K562 (cell line): ENCODE measurements around the gene HIPK2. TPM values are rescaled to one million over a fixed set of nuclear protein-coding genes. Genes with fewer than 3 reads are reported as not detected.
"Not testable (repeated sequence)": the region's sequence is repeated elsewhere in the genome, so short reads cannot be mapped to it uniquely, and the experiment has no call there.

Experiments used
- ATAC-seq: fragments of 200-7000 bp; cut with Tn5 transposase; 3 replicates; pipeline ENCODE4 v1.9.1; 2020; ENCODE audit warnings: moderate library complexity
- BruUV-seq: library from RNA; stranded (reverse); fragments of 400-500 nt; replicated peaks from 2 replicates; lab custom pipeline; 2021; lab: Mats Ljungman, UMichigan
- CTCF ChIA-PET: fragments of 300-600 bp; formaldehyde crosslinking; extraction: SDS; loops from one replicate; lab custom pipeline; 2021; ENCODE audit warnings: low intra/inter-chr PET ratio; lab: Yijun Ruan, JAX
- POLR2A ChIA-PET: fragments of 300-600, 350-650 bp; sonication (Branson Sonifier 250); formaldehyde crosslinking; extraction: SDS; loops from one replicate; lab custom pipeline; 2021; ENCODE audit warnings: antibody characterized with exemption, inconsistent platforms; lab: Yijun Ruan, JAX
- DNase-seq, 4 experiments: peaks; one replicate each; pipeline versions ENCODE4 v3.0.0 to v3.0.0-alpha.2; 2011 to 2018; ENCODE audit warnings: low spot score in 3 of 4, mixed read lengths in 3 of 4; ENCODE audit errors: extremely low read depth in 1 of 4
- FAIRE-seq: peaks from 2 replicates; lab custom pipeline; 2011; peaks lifted over from hg19 to GRCh38; lab: Jason Lieb, UNC
- H2AFZ ChIP-seq: 2 replicates; pipeline ENCODE4 v1.6.0; 2011; ENCODE audit warnings: low read depth, low read length, control low read depth, inconsistent platforms
- H3K27ac ChIP-seq: fragments of 200-600 bp; 3 replicates; pipeline ENCODE4 v1.8.0; 2011; ENCODE audit warnings: low read depth, mild to moderate bottlenecking, control low read depth, inconsistent platforms, low read length, moderate library complexity, mixed read lengths; ENCODE audit errors: extremely low read depth
- H3K27me3 ChIP-seq, 2 experiments: fragments of 300-600 bp in 1 of 2; 2 replicates in 1 of 2; 3 replicates in 1 of 2; pipeline versions ENCODE4 v1.6.0 to v1.8.0; 2011; ENCODE audit warnings: inconsistent platforms in 2 of 2, low read length in 2 of 2, mild to moderate bottlenecking in 1 of 2, mixed read lengths in 1 of 2, moderate library complexity in 1 of 2; ENCODE audit not compliant: control insufficient read depth in 2 of 2, insufficient read depth in 2 of 2
- H3K36me3 ChIP-seq: fragments of 300-600 bp; 3 replicates; pipeline ENCODE4 v1.8.0; 2011; ENCODE audit warnings: mild to moderate bottlenecking, low read length, inconsistent platforms; ENCODE audit not compliant: control insufficient read depth, insufficient read depth
- H3K4me1 ChIP-seq, 2 experiments: fragments of 200-600 bp in 1 of 2; replicated peaks in 1 of 2; 2 replicates in 1 of 2; 3 replicates in 1 of 2; pipeline versions ENCODE4 v1.5.1 to v1.8.0; 2011; ENCODE audit warnings: inconsistent platforms in 2 of 2, low read length in 2 of 2, mild to moderate bottlenecking in 1 of 2, mixed read lengths in 1 of 2, moderate library complexity in 1 of 2; ENCODE audit not compliant: control insufficient read depth in 2 of 2, insufficient read depth in 2 of 2
- H3K4me2 ChIP-seq: 2 replicates; pipeline ENCODE4 v1.6.1; 2011; ENCODE audit warnings: low read length, control low read depth, inconsistent platforms, mixed read lengths; ENCODE audit not compliant: insufficient read depth
- H3K4me3 ChIP-seq: fragments of 200-600 bp; sonication (generic), shearing (Covaris generic); 2 replicates; pipeline ENCODE4 v1.5.1; 2016; ENCODE audit warnings: control low read depth, inconsistent platforms
- H3K79me2 ChIP-seq: fragments of 200-600 bp; 3 replicates; pipeline ENCODE4 v1.8.0; 2011; ENCODE audit warnings: low read length, inconsistent platforms; ENCODE audit not compliant: control insufficient read depth, insufficient read depth
- H3K9ac ChIP-seq, 2 experiments: 2 replicates each; pipeline versions ENCODE4 v1.6.0 to v1.6.1; 2011; ENCODE audit warnings: low read depth in 2 of 2, low read length in 2 of 2, control low read depth in 1 of 2, inconsistent platforms in 1 of 2, mild to moderate bottlenecking in 1 of 2, mixed read lengths in 1 of 2; ENCODE audit not compliant: insufficient read depth in 1 of 2
- H3K9me1 ChIP-seq: one replicate; pipeline ENCODE4 v1.6.0; 2011; ENCODE audit warnings: inconsistent platforms, mild to moderate bottlenecking, low read length, moderate library complexity; ENCODE audit not compliant: control insufficient read depth, insufficient read depth
- H3K9me3 ChIP-seq: replicated peaks from 2 replicates; pipeline ENCODE4 v1.5.1; 2011; ENCODE audit warnings: low read depth, low read length, inconsistent platforms; ENCODE audit not compliant: control insufficient read depth, insufficient read depth
- H4K20me1 ChIP-seq: replicated peaks from 2 replicates; pipeline ENCODE4 v1.6.1; 2011; ENCODE audit warnings: low read length, inconsistent platforms, mixed read lengths; ENCODE audit not compliant: control insufficient read depth, insufficient read depth
- MAFK ChIP-seq: IDR thresholded peaks from 2 replicates; pipeline ENCODE4 v1.6.1; 2011; ENCODE audit warnings: low read length, improper control_type of control experiment
- STAG1 ChIP-seq: sonication (generic); formaldehyde crosslinking; IDR thresholded peaks from 2 replicates; pipeline ENCODE4 v1.5.0; 2020; ENCODE audit warnings: missing genetic modification reagents, borderline replicate concordance
- ZNF121 ChIP-seq: sonication (generic); formaldehyde crosslinking; conservative IDR thresholded peaks from 2 replicates; pipeline ENCODE4 v1.8.0; 2022; ENCODE audit warnings: missing genetic modification reagents
- WGBS: fragments of 100-300 bp; shearing (Covaris generic); methylation state at CpG from one replicate; pipeline ENCODE4 v1.1.6; 2016; ENCODE audit warnings: low coverage, mixed read lengths; ENCODE audit not compliant: insufficient coverage; ENCODE audit errors: missing lambda C conversion rate; 5-methylcytosine and 5-hydroxymethylcytosine counted together
- in situ Hi-C: fragments of 300-500 bp; cut with MboI; formaldehyde crosslinking; loops from 4 replicates; pipeline ENCODE4 v1.15.0; 2018; ENCODE audit warnings: inconsistent platforms, mixed read lengths
- intact Hi-C: fragments of 100-400 bp; cut with micrococcal nuclease; formaldehyde crosslinking; loops from 2 replicates; pipeline ENCODE4 v1.14.2; 2022
- polyA plus RNA-seq, 8 experiments: library from polyadenylated mRNA; depleted of rRNA in 4 of 8; stranded (reverse) in 5 of 8; unstranded in 3 of 8; fragments of >200 nt; fragmentation: Nextera tagmentation in 2 of 8; fragmentation: Illumina TruSeq in 1 of 8; extraction: Ambion mirVana in 2 of 8; extraction: Trizol in 1 of 8; gene quantifications; 2 replicates each; pipeline versions ENCODE4 v1.2.1 to v1.2.3, GENCODE V29; 2011 to 2014; ENCODE audit warnings: inconsistent platforms in 1 of 8, missing spikeins in 1 of 8
- total RNA-seq, 7 experiments: library from RNA; depleted of rRNA in 6 of 7; stranded (reverse); fragments of >200 nt in 6 of 7; fragmentation: Illumina TruSeq in 2 of 7; extraction: Trizol in 2 of 7; gene quantifications; 2 replicates each; pipeline versions ENCODE4 v1.2.1 to v1.2.3, GENCODE V29; 2011 to 2021; ENCODE audit warnings: low replicate concordance in 1 of 7

The HIPK2 gene
- total and polyA plus RNA-seq, 9 of the 15 experiments (the other 6 are each of a cell fraction or from before 2014, with no cell fraction given): 0.69 to 19.8 (median 5.1) TPM

- ChIA-PET POLR2A (interaction anchor here (0.5 to 1.8 kb wide), 4 partner anchors 9 to 123 kb away, joined by 3 to 6 read pairs (median 3); no protein-coding TSS in a partner anchor), CTCF (no interaction called here)
- Histone ChIP-seq H2AFZ (no peak overlapping the region), H3K4me3 (no peak overlapping the region), H3K9ac (no peak overlapping the region), H3K9me1 (no peaks in the 10 kb centered on the region), H3K4me2 (no peak overlapping the region), H3K4me1 (no peaks in the 10 kb centered on the region), H3K79me2 (no peaks in the 10 kb centered on the region), H3K27me3 (no peaks in the 10 kb centered on the region), H3K36me3 (peaks cover 8% of the 10 kb centered on the region; the same call in 1 of the 3 replicates), H3K9me3 (no peaks in the 10 kb centered on the region), H4K20me1 (no peaks in the 10 kb centered on the region), H3K27ac (no peak overlapping the region)
- DNase-seq (no peak), FAIRE-seq (no peak), ATAC-seq (no peak)
- intact Hi-C loops (no loop called here), in situ Hi-C loops (no loop called here)
- TF ChIP-seq STAG1 (CRISPR knock-in tag) (0 out of 2 replicates have a peak, but pooled peaks have one; percentile 11), MAFK (no peak)
- BruUV-seq: no TSS peak
- 53% methylated on average over 10 of the region's 10 CpGs for WGBS
Observed at GRCh38 chr7:139613971-139614411, 163.8 kb downstream of the HIPK2 start.

GRCh38 chr7:139611556-139611955 lies 166.2 kb downstream of the HIPK2 start:
- intact Hi-C loops, BruUV-seq, POLR2A ChIA-PET, H3K9me3 ChIP-seq, H3K36me3 ChIP-seq, H3K4me3 ChIP-seq, H3K4me2 ChIP-seq, in situ Hi-C loops, H3K27me3 ChIP-seq, H3K27ac ChIP-seq, H3K9ac ChIP-seq, H3K4me1 ChIP-seq, H3K79me2 ChIP-seq, CTCF ChIA-PET, FAIRE-seq, ATAC-seq, H2AFZ ChIP-seq, H4K20me1 ChIP-seq, H3K9me1 ChIP-seq, DNase-seq: not testable (repeated sequence)
- TF ChIP-seq ZNF121: peak; percentile 90
- WGBS: 42% methylated on average over 2 of the region's 2 CpGs
